ENCODE measurements around the gene MVB12B. TPM values are rescaled to one million over a fixed set of nuclear protein-coding genes. Genes with fewer than 3 reads are reported as not detected.

MVB12B gene
- total and polyA plus RNA-seq, 2 donors from 2014 or later: 4.5 to 12.3 TPM

GRCh38 chr9:126420135-126420534 lies 93.5 kb downstream of the MVB12B start:
- no peaks in the 10 kb centered on the region for H3K9me3 ChIP-seq (ENCODE audit: control insufficient read depth in 2 of 3, insufficient read depth in 1 of 3, low read length in 3 of 3)
- TF ChIP-seq, protein P1, sequence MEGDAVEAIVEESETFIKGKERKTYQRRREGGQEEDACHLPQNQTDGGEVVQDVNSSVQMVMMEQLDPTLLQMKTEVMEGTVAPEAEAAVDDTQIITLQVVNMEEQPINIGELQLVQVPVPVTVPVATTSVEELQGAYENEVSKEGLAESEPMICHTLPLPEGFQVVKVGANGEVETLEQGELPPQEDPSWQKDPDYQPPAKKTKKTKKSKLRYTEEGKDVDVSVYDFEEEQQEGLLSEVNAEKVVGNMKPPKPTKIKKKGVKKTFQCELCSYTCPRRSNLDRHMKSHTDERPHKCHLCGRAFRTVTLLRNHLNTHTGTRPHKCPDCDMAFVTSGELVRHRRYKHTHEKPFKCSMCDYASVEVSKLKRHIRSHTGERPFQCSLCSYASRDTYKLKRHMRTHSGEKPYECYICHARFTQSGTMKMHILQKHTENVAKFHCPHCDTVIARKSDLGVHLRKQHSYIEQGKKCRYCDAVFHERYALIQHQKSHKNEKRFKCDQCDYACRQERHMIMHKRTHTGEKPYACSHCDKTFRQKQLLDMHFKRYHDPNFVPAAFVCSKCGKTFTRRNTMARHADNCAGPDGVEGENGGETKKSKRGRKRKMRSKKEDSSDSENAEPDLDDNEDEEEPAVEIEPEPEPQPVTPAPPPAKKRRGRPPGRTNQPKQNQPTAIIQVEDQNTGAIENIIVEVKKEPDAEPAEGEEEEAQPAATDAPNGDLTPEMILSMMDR (IDR thresholded peaks at IDR 0.05; ENCODE audit: borderline replicate concordance, extremely low read depth, insufficient read depth): no peak
- DNase-seq (no peak), FAIRE-seq (no peak)
- H3K27ac ChIP-seq (ENCODE audit: low read depth in 2 of 2, low read length in 2 of 2): no peak overlapping the region
- H3K36me3 ChIP-seq (ENCODE audit: control insufficient read depth in 2 of 3, insufficient read depth in 3 of 3, low read length in 3 of 3): peaks cover 3 to 5% (median 4%) of the 10 kb centered on the region in 3 donors
- H3K27me3 ChIP-seq (ENCODE audit: control insufficient read depth, insufficient read depth, low read length): no peaks in the 10 kb centered on the region
- H3K9ac ChIP-seq (ENCODE audit: low read length in 3 of 3): no peak overlapping the region
- intact Hi-C loops (cut with DNase I): no loop called here
- H3K4me1 ChIP-seq (ENCODE audit: control insufficient read depth in 2 of 3, insufficient read depth in 2 of 3, low read depth in 1 of 3, low read length in 3 of 3): no peaks in the 10 kb centered on the region
- no peak overlapping the region for H3K4me3 ChIP-seq (ENCODE audit: low read length in 3 of 3)

DNA sequence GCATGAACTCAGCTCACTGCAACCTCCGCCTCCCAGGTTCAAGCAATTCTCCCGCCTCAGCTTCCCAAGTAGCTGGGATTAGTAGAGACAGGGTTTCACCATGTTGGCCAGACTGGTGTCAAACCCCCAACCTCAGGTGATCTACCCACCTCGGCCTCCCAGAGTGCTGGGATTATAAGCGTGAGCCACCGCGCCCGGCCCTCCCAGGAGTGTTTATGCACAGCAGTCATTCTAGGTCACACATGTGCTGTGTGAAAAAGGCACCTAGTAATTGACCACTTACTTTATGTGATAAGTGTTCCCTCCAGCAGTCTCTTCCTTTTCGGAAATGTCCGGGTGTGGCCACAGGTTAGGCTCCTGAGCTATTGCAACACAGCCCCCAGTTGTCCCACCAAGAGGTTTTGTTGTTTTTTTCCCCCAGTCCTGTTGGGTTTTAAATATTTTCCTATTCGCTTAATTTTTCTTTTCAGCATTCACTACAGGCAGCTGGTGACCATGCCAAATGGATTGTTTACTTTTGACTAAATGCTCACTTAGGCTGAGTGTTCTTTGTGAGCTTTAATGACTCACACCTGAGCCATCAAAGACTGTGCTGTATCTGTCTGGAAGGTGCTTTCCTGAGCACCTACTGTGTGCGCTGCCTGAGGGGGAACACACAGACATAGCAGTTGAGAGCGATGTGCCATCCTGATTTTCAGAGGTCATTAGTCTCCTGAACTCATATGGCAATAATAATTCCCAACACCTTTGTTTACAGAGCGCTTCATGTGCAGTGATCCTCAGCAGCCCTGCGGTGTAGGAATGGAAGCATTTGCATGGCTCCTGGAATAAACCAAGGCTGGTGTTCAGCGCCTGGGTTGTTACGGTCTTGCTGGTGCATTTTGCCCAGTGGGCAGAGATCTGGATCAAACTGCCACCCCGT lies 94.3 kb downstream of the MVB12B start:
- Histone ChIP-seq H3K4me1 (ENCODE audit: control insufficient read depth in 2 of 3, insufficient read depth in 2 of 3, low read depth in 1 of 3, low read length in 3 of 3) (no peaks in the 10 kb centered on the region), H3K36me3 (ENCODE audit: control insufficient read depth in 2 of 3, insufficient read depth in 3 of 3, low read length in 3 of 3) (peaks cover 3 to 5% (median 4%) of the 10 kb centered on the region in 3 donors), H3K27ac (ENCODE audit: low read depth in 2 of 2, low read length in 2 of 2) (no peak overlapping the region), H3K4me3 (ENCODE audit: low read length in 3 of 3) (no peak overlapping the region), H3K9ac (ENCODE audit: low read length in 3 of 3) (no peak overlapping the region), H3K9me3 (ENCODE audit: control insufficient read depth in 2 of 3, insufficient read depth in 1 of 3, low read length in 3 of 3) (no peaks in the 10 kb centered on the region), H3K27me3 (ENCODE audit: control insufficient read depth, insufficient read depth, low read length) (no peaks in the 10 kb centered on the region)
- TF ChIP-seq, protein P1 (IDR thresholded peaks at IDR 0.05; ENCODE audit: borderline replicate concordance, extremely low read depth, insufficient read depth): no peak
- intact Hi-C loops (cut with DNase I): no loop called here
- DNase-seq (peak in 3 of 5 donors; percentile 17 to 39 (median 21)), FAIRE-seq (no peak)

GRCh38 chr9:126421567-126422428 lies 95.2 kb downstream of the MVB12B start:
- peak in 2 of 5 donors; percentile 14 to 19 for DNase-seq
- Histone ChIP-seq H3K4me1 (ENCODE audit: control insufficient read depth in 2 of 3, insufficient read depth in 2 of 3, low read depth in 1 of 3, low read length in 3 of 3) (no peaks in the 10 kb centered on the region), H3K4me3 (ENCODE audit: low read length in 3 of 3) (no peak overlapping the region), H3K9me3 (ENCODE audit: control insufficient read depth in 2 of 3, insufficient read depth in 1 of 3, low read length in 3 of 3) (no peaks in the 10 kb centered on the region), H3K27me3 (ENCODE audit: control insufficient read depth, insufficient read depth, low read length) (no peaks in the 10 kb centered on the region), H3K27ac (ENCODE audit: low read depth in 2 of 2, low read length in 2 of 2) (no peak overlapping the region), H3K36me3 (ENCODE audit: control insufficient read depth in 2 of 3, insufficient read depth in 3 of 3, low read length in 3 of 3) (peaks cover 3 to 5% (median 4%) of the 10 kb centered on the region in 3 donors), H3K9ac (ENCODE audit: low read length in 3 of 3) (no peak overlapping the region)
- intact Hi-C loops (cut with DNase I): no loop called here
- TF ChIP-seq, protein P1 (IDR thresholded peaks at IDR 0.05; ENCODE audit: borderline replicate concordance, extremely low read depth, insufficient read depth): no peak
- no peak for FAIRE-seq

Data from kidney (tissue), 14 donors.